ENCODE results near the gene MCC. TPM values are rescaled to one million over a fixed set of nuclear protein-coding genes. Genes with fewer than 3 reads are reported as not detected.

The MCC gene
- total and polyA plus RNA-seq, 2 experiments from 2014 or later: 3.4 to 8.8 TPM

DNA sequence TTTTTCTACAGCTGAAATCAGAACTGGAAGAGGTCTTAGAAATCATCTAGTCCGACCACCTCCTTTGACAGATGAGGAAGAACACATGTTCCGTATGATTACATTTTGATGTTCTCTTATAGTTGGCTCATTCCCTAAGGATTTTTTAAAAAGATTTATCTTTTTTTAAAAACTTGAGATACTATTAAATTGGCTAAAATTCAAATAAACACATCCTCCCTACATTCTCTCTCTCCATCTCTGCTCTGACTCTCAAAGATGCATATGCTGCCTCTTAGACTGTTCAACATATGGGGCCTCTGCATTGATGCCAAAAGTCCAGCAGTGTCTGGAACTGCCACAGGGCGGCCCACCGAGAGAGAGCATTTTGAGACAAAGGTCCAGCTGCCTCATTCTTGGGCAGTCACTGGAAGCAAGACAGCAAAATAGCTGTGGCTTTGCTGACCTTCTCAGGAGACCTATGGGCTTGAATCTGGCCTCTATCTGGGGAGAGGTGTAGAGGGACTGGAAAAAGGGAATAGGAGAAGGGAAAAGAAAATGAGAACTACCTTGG is 40.7 kb downstream of the MCC start:
- Histone ChIP-seq H2AFZ (no peak overlapping the region), H3K4me2 (ENCODE audit: unreplicated experiment) (no peak overlapping the region), H3F3A (ENCODE audit: insufficient read depth) (no peaks in the 10 kb centered on the region), H3K4me3 (no peak overlapping the region), H3K9ac (no peak overlapping the region), H3K27me3 (replicated peaks; ENCODE audit: insufficient read depth) (no peaks in the 10 kb centered on the region), H3K4me1 (ENCODE audit: insufficient read depth) (no peaks in the 10 kb centered on the region), H3K27ac (no peak overlapping the region), H3K9me3 (ENCODE audit: low read depth) (peaks cover 4% of the 10 kb centered on the region), H3K9me2 (ENCODE audit: insufficient read depth) (no peaks in the 10 kb centered on the region), H3K79me2 (ENCODE audit: insufficient read depth) (no peaks in the 10 kb centered on the region), H4K20me1 (ENCODE audit: insufficient read depth) (no peaks in the 10 kb centered on the region), H3K36me3 (ENCODE audit: low read depth) (no peaks in the 10 kb centered on the region)
- 39 to 47% methylated on average over 4 of the region's 4 CpGs for WGBS, 2 experiments (ENCODE audit: low coverage in 1 of 2, low lambda C conversion rate in 2 of 2, missing lambda C conversion rate in 2 of 2)
- TF ChIP-seq EZH2 (IDR thresholded peaks at IDR 0.05; ENCODE audit: insufficient read depth, poor library complexity, severe bottlenecking) (no peak), EZH2phosphoT487 (IDR thresholded peaks at IDR 0.05; ENCODE audit: insufficient read depth, low read depth) (no peak)
- DNase-seq: peak; percentile 29
- in situ Hi-C loops (cut with MboI): no loop called here

DNA sequence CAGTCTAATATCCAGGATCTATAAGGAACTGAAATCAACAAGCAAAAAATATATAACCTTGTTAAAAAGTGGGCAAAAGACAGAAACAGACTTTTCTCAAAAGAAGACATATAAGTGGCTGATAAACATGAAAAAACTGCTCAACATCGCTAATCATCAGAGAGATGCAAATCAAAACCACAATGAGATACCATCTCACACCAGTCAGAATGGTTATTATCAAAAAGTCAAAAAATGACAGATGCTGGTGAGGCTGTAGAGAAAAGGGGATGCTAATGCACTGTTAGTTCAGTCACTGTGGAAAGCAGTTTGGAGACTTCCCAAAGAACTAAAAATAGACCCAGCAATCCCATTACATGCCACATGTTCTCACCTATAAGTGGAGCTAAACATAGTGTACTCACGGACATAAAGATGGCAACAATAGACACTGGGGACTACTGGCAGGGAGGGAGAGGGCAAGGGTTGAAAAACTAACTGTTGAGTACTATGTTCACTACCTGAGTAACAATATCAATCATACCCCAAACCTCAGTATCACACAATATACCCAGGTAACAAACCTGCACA is 41.8 kb downstream of the MCC start:
- Histone ChIP-seq H4K20me1 (ENCODE audit: insufficient read depth) (no peaks in the 10 kb centered on the region), H3F3A (ENCODE audit: insufficient read depth) (no peaks in the 10 kb centered on the region), H3K27me3 (replicated peaks; ENCODE audit: insufficient read depth) (no peaks in the 10 kb centered on the region), H3K9me3 (ENCODE audit: low read depth) (peaks cover 4% of the 10 kb centered on the region), H3K4me2 (ENCODE audit: unreplicated experiment) (no peak overlapping the region), H3K4me1 (ENCODE audit: insufficient read depth) (no peaks in the 10 kb centered on the region), H3K4me3 (no peak overlapping the region), H3K9me2 (ENCODE audit: insufficient read depth) (no peaks in the 10 kb centered on the region), H2AFZ (no peak overlapping the region), H3K9ac (no peak overlapping the region), H3K27ac (no peak overlapping the region), H3K79me2 (ENCODE audit: insufficient read depth) (no peaks in the 10 kb centered on the region), H3K36me3 (ENCODE audit: low read depth) (no peaks in the 10 kb centered on the region)
- no peak for DNase-seq
- in situ Hi-C loops (cut with MboI): no loop called here
- 35 to 45% methylated on average over 2 of the region's 2 CpGs for WGBS, 2 experiments (ENCODE audit: low coverage in 1 of 2, low lambda C conversion rate in 2 of 2, missing lambda C conversion rate in 2 of 2)
- TF ChIP-seq EZH2 (IDR thresholded peaks at IDR 0.05; ENCODE audit: insufficient read depth, poor library complexity, severe bottlenecking) (no peak), EZH2phosphoT487 (IDR thresholded peaks at IDR 0.05; ENCODE audit: insufficient read depth, low read depth) (no peak)

- no peak overlapping the region for H3K27ac ChIP-seq
- TF ChIP-seq EZH2 (IDR thresholded peaks at IDR 0.05; ENCODE audit: insufficient read depth, poor library complexity, severe bottlenecking) (no peak), EZH2phosphoT487 (IDR thresholded peaks at IDR 0.05; ENCODE audit: insufficient read depth, low read depth) (no peak)
- no peaks in the 10 kb centered on the region for H3K79me2 ChIP-seq (ENCODE audit: insufficient read depth)
- DNase-seq: no peak
- no peak overlapping the region for H3K4me3 ChIP-seq
- H3K4me1 ChIP-seq (ENCODE audit: insufficient read depth): no peaks in the 10 kb centered on the region
- no peaks in the 10 kb centered on the region for H3K36me3 ChIP-seq (ENCODE audit: low read depth)
- H4K20me1 ChIP-seq (ENCODE audit: insufficient read depth): no peaks in the 10 kb centered on the region
- in situ Hi-C loops (cut with MboI): no loop called here
- H3K9me3 ChIP-seq (ENCODE audit: low read depth): no peaks in the 10 kb centered on the region
- no peak overlapping the region for H3K4me2 ChIP-seq (ENCODE audit: unreplicated experiment)
- 32 to 53% methylated on average over 1 of the region's 1 CpG for WGBS, 2 experiments (ENCODE audit: low coverage in 1 of 2, low lambda C conversion rate in 2 of 2, missing lambda C conversion rate in 2 of 2)
- H3F3A ChIP-seq (ENCODE audit: insufficient read depth): no peaks in the 10 kb centered on the region
- H3K27me3 ChIP-seq (replicated peaks; ENCODE audit: insufficient read depth): no peaks in the 10 kb centered on the region
- H2AFZ ChIP-seq: no peak overlapping the region
- H3K9me2 ChIP-seq (ENCODE audit: insufficient read depth): no peaks in the 10 kb centered on the region
- H3K9ac ChIP-seq: no peak overlapping the region
Measured at GRCh38 chr5:113437111-113437510, 51.1 kb downstream of the MCC start.

DNA sequence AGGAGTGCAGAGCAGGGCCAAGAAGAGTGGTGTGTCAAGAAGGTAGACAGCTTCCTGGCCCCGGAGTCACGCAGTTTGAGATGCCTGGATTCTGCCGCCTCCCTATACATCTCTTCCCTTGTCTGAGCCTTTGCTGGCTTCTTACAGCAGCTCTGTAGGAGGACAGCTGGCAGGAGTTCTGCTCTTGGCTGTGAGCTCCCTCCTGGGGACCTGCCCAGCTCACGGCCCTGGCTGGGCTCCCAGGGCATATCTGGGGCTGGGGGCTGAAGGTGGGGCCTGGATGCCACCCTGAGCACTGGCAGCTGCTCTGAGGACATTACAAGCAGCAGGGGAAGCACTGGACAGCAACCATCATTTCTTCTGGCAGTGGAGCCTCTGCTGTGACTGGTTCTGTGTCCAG is 52.7 kb downstream of the MCC start:
- Histone ChIP-seq H3K4me3 (no peak overlapping the region), H2AFZ (no peak overlapping the region), H3K79me2 (ENCODE audit: insufficient read depth) (no peaks in the 10 kb centered on the region), H3K4me2 (ENCODE audit: unreplicated experiment) (no peak overlapping the region), H3K9ac (no peak overlapping the region), H3K4me1 (ENCODE audit: insufficient read depth) (no peaks in the 10 kb centered on the region), H3K9me2 (ENCODE audit: insufficient read depth) (no peaks in the 10 kb centered on the region), H3F3A (ENCODE audit: insufficient read depth) (no peaks in the 10 kb centered on the region), H4K20me1 (ENCODE audit: insufficient read depth) (no peaks in the 10 kb centered on the region), H3K9me3 (ENCODE audit: low read depth) (no peaks in the 10 kb centered on the region), H3K36me3 (ENCODE audit: low read depth) (no peaks in the 10 kb centered on the region), H3K27me3 (replicated peaks; ENCODE audit: insufficient read depth) (no peaks in the 10 kb centered on the region), H3K27ac (no peak overlapping the region)
- no peak for TF ChIP-seq EZH2 (IDR thresholded peaks at IDR 0.05; ENCODE audit: insufficient read depth, poor library complexity, severe bottlenecking)
- no peak for TF ChIP-seq EZH2phosphoT487 (IDR thresholded peaks at IDR 0.05; ENCODE audit: insufficient read depth, low read depth)
- DNase-seq: no peak
- 66 to 68% methylated on average over 4 of the region's 4 CpGs for WGBS, 2 experiments (ENCODE audit: low coverage in 1 of 2, low lambda C conversion rate in 2 of 2, missing lambda C conversion rate in 2 of 2)
- in situ Hi-C loops (cut with MboI): no loop called here
